Peyer's patch (tissue), 4 donors: ENCODE results near the gene C4orf54. TPM values are rescaled to one million over a fixed set of nuclear protein-coding genes. Genes with fewer than 3 reads are reported as not detected.

Source experiments
- DNase-seq, 3 donors: peaks; one replicate each; pipeline ENCODE4 v3.0.0-alpha.2; 2017 to 2019
- H3K27ac ChIP-seq, 4 donors: fragments of 200-600 bp; sonication (generic); one replicate each; pipeline ENCODE4 v1.5.1; 2016 to 2019
- H3K27me3 ChIP-seq, 2 donors: fragments of 200-600 bp; sonication (generic); one replicate each; pipeline ENCODE4 v1.5.1; 2019
- H3K36me3 ChIP-seq, 3 donors: fragments of 200-600 bp; sonication (generic); one replicate each; pipeline ENCODE4 v1.5.1; 2016 to 2019
- H3K4me1 ChIP-seq, 4 donors: fragments of 200-600 bp; sonication (generic); one replicate each; pipeline ENCODE4 v1.5.1; 2016 to 2019
- H3K4me3 ChIP-seq, 4 donors: fragments of 200-600 bp; sonication (generic); 1 replicate in 3 of 4; 2 replicates in 1 of 4; pipeline ENCODE4 v1.5.1; 2016 to 2019; ENCODE audit warnings: mild to moderate bottlenecking in 1 of 4
- H3K9me3 ChIP-seq, 4 donors: fragments of 200-600 bp; sonication (generic); one replicate each; pipeline ENCODE4 v1.5.1; 2016 to 2019; ENCODE audit warnings: mild to moderate bottlenecking in 1 of 4
- POLR2A ChIP-seq, 2 donors: fragments of 450-650 bp; IDR thresholded peaks; one replicate each; pipeline ENCODE4 v1.5.1; 2017; ENCODE audit warnings: antibody characterized with exemption in 2 of 2, mild to moderate bottlenecking in 2 of 2, moderate library complexity in 2 of 2
- total RNA-seq, 4 donors: library from RNA; depleted of rRNA; stranded (reverse); fragments of >200 nt; gene quantifications; one replicate each; pipeline ENCODE4 v1.1.0, GENCODE V29; 2016
- TF ChIP-seq, protein P1 (sequence below), 6 experiments: fragments of 450-650 bp in 4 of 6; fragments of 200-600 bp in 2 of 6; sonication (generic) in 1 of 6; IDR thresholded peaks; one replicate each; pipeline ENCODE4 v1.5.1; 2017 to 2019; ENCODE audit warnings: antibody characterized with exemption in 6 of 6, mild to moderate bottlenecking in 3 of 6, moderate library complexity in 1 of 6

C4orf54 gene
- total RNA-seq, 4 donors from 2014 or later: not detected

DNA sequence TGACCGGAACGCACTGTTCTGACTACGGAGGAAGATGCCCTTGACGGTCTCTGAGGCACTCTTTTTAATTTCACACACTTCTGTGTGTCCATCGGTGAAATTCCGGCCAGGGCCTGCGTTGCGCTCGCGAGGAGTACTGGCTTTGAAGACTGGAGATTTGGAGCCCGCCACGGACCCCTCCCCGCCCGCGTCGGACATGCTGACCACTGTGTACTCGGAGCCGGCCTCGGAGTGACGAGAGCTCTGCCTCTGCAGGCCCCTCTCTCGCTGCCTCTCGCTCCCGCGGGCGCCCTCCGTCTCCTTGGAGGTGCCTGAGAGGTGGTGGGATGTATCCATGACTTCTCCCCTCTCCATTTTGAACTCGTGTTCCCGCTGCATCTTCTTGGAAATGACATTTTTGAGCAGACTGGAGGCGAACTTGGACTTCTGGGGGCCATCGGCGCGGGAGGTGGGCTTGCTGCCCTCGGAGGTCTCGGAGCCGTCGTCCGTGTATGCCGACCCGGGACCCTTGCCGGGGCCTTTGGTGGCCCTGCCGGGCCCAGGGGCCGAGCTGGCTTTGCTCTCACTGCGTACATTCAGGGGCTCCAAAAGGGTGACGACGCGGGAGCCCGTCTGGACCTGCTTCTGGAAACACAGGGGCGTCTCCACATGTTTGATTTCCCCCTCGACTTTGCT lies 5.7 kb downstream of the C4orf54 start:
- no peaks in the 10 kb centered on the region for H3K36me3 ChIP-seq
- no peak for TF ChIP-seq POLR2A (IDR thresholded peaks at IDR 0.05)
- TF ChIP-seq, protein P1, sequence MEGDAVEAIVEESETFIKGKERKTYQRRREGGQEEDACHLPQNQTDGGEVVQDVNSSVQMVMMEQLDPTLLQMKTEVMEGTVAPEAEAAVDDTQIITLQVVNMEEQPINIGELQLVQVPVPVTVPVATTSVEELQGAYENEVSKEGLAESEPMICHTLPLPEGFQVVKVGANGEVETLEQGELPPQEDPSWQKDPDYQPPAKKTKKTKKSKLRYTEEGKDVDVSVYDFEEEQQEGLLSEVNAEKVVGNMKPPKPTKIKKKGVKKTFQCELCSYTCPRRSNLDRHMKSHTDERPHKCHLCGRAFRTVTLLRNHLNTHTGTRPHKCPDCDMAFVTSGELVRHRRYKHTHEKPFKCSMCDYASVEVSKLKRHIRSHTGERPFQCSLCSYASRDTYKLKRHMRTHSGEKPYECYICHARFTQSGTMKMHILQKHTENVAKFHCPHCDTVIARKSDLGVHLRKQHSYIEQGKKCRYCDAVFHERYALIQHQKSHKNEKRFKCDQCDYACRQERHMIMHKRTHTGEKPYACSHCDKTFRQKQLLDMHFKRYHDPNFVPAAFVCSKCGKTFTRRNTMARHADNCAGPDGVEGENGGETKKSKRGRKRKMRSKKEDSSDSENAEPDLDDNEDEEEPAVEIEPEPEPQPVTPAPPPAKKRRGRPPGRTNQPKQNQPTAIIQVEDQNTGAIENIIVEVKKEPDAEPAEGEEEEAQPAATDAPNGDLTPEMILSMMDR (IDR thresholded peaks at IDR 0.05): no peak
- no peak overlapping the region for H3K4me3 ChIP-seq
- DNase-seq: no peak
- H3K27me3 ChIP-seq: no peaks in the 10 kb centered on the region
- no peak overlapping the region for H3K27ac ChIP-seq
- H3K4me1 ChIP-seq: no peaks in the 10 kb centered on the region
- no peaks in the 10 kb centered on the region for H3K9me3 ChIP-seq

DNA sequence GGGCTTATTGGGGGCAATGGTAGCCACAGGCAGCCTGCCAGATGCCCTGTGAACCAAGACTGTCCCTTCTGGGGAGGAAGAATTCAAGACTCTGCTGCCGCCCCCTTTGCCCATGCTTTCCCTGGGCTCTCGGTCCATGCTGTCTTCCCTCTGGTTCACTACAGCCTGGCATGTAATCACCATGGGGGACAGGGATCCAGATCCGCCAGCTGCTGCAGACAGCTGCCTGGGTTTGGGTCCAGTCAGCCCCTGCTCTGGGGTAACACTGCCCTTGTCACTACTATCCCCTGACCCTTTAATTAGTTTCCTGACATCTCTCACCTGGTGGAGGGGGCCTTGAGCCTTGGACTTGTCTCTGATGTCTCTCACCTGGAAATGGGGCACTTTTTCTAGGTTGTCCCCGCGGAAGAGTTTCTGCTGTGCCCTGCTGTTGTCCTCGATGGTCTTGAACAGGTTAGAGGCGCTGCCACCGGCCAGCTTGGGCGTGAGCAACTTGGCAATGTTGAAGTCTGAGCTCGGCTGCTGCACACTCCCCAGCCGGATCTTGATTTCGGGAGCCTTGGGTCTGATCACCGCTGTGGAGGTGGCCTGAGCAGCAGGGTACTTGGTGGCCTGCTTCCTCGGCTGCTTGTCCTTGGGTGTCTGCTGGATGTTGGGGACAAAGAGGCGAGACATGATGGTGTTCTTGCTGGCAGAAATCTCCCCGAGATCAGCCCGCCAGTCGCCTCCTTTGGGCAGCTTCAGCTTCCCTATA lies 6.4 kb downstream of the C4orf54 start:
- no peak for DNase-seq

DNA sequence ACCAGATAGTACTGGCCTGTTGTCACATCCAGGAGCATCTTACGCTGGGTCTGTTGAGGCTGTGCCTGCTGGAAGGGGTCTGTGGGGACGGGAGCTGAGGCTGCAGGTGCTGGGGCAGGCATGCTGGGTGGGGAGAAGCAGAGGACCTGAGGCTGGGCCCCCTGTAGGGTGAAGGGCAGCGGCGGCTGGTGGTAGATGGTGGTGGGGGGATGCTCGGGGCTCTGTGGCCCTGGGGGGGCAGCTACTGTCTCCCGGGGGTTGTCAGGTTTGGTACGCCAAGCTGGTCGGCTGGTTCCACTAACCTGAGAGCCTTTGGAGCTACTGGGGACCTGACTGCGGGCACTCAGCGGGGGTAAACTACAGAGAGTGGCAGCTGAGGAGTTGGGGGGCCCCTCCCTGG lies 7.8 kb downstream of the C4orf54 start:
- Histone ChIP-seq H3K4me3 (no peak overlapping the region), H3K4me1 (no peaks in the 10 kb centered on the region), H3K36me3 (no peaks in the 10 kb centered on the region), H3K27ac (no peak overlapping the region), H3K27me3 (no peaks in the 10 kb centered on the region), H3K9me3 (no peaks in the 10 kb centered on the region)
- TF ChIP-seq, protein P1 (IDR thresholded peaks at IDR 0.05): no peak
- no peak for TF ChIP-seq POLR2A (IDR thresholded peaks at IDR 0.05)
- DNase-seq: no peak

More for the DNA sequence above, 6.4 kb downstream of the C4orf54 start:
- H3K27ac ChIP-seq: no peak overlapping the region
- no peaks in the 10 kb centered on the region for H3K36me3 ChIP-seq
- no peak overlapping the region for H3K4me3 ChIP-seq
- no peaks in the 10 kb centered on the region for H3K27me3 ChIP-seq
- H3K4me1 ChIP-seq: no peaks in the 10 kb centered on the region
- TF ChIP-seq POLR2A (IDR thresholded peaks at IDR 0.05): no peak
- TF ChIP-seq, protein P1 (IDR thresholded peaks at IDR 0.05): no peak
- no peaks in the 10 kb centered on the region for H3K9me3 ChIP-seq

DNA sequence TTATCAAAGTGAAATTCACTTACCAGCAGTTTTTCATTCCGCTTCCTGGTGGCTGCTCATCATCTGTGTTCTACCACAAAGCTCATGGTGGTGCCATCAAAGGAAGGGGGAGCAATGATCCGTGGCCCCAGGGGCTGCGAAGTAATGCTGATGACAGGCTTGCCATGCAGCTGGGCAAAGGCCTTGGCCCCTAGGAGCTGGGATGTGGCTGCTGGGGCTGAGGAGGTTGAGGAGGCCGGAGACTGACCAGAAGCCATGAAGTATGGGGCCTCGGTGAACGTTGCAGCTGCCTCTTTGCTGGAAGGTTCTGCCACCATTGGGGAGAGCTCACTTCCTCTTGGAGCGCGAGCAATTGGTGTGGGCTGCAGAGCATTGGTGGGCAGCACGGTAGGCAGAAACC lies 8.4 kb downstream of the C4orf54 start:
- TF ChIP-seq, protein P1 (IDR thresholded peaks at IDR 0.05): no peak
- TF ChIP-seq POLR2A (IDR thresholded peaks at IDR 0.05): no peak
- no peak for DNase-seq
- Histone ChIP-seq H3K4me1 (no peaks in the 10 kb centered on the region), H3K27me3 (no peaks in the 10 kb centered on the region), H3K27ac (no peak overlapping the region), H3K36me3 (no peaks in the 10 kb centered on the region), H3K9me3 (no peaks in the 10 kb centered on the region), H3K4me3 (no peak overlapping the region)

DNA sequence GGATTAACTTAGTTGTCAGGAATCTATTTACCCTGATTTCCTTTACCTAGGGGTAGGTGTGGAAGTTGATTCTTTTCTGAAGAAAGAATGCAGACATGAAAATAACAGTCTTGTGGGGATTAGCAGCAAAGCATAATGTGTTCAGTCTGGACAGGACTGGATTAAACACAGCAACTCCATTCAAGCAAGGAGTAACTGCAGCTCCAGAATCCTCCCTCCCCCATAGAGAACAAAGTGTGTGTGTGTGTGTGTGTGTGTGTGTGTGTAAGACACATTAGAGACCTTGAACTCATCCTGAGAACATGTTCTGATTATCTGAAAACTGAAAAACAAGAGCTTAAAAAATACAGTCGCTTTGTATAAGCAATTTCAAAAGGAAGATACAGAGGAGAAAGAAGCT lies 9.3 kb downstream of the C4orf54 start:
- DNase-seq: no peak
- TF ChIP-seq, protein P1 (IDR thresholded peaks at IDR 0.05): no peak
- H3K4me1 ChIP-seq: no peaks in the 10 kb centered on the region
- H3K36me3 ChIP-seq: no peaks in the 10 kb centered on the region
- no peaks in the 10 kb centered on the region for H3K9me3 ChIP-seq
- H3K27ac ChIP-seq: no peak overlapping the region
- H3K4me3 ChIP-seq: no peak overlapping the region
- no peaks in the 10 kb centered on the region for H3K27me3 ChIP-seq
